HepG2 (cell line): ENCODE data around the gene AAMP. TPM values are rescaled to one million over a fixed set of nuclear protein-coding genes. Genes with fewer than 3 reads are reported as not detected.
A peak's percentile ranks its signal among the peaks of the same experiment; 100 is the strongest.

Source experiments
- ATAC-seq: fragments of 200-7000 bp; cut with Tn5 transposase; 3 replicates; pipeline ENCODE4 v1.9.1; 2020; ENCODE audit warnings: mild to moderate bottlenecking, moderate library complexity
- BruUV-seq: library from RNA; stranded (reverse); fragments of 400-500 nt; replicated peaks from 2 replicates; lab custom pipeline; 2021; lab: Mats Ljungman, UMichigan
- CTCF ChIA-PET: fragments of 300-600 bp; formaldehyde crosslinking; extraction: SDS; loops from one replicate; lab custom pipeline; 2021; ENCODE audit warnings: low total read pairs, inconsistent platforms, low intra/inter-chr PET ratio; lab: Yijun Ruan, JAX
- POLR2A ChIA-PET: fragments of 350-600 bp; sonication (Branson Sonifier 250); formaldehyde crosslinking; loops from one replicate; lab custom pipeline; 2020; ENCODE audit warnings: antibody characterized with exemption, inconsistent platforms; lab: Yijun Ruan, JAX
- DNase-seq: peaks from one replicate; pipeline ENCODE4 v3.0.0-alpha.2; 2015; ENCODE audit warnings: low spot score
- FAIRE-seq: peaks from 3 replicates; lab custom pipeline; 2011; peaks lifted over from hg19 to GRCh38; lab: Jason Lieb, UNC
- H2AFZ ChIP-seq: one replicate; pipeline ENCODE4 v1.6.1; 2011; ENCODE audit warnings: low read length, inconsistent platforms
- H3K27ac ChIP-seq: fragments of 300-600 bp; 3 replicates; pipeline ENCODE4 v1.8.0; 2011; ENCODE audit warnings: mixed run types, mild to moderate bottlenecking, mixed read lengths, low read length, inconsistent platforms; ENCODE audit not compliant: insufficient read depth; ENCODE audit errors: extremely low read length
- H3K27me3 ChIP-seq, 2 experiments: fragments of 200-600 bp in 1 of 2; 2 replicates in 1 of 2; 3 replicates in 1 of 2; pipeline versions ENCODE4 v1.6.0 to v1.8.0; 2011; ENCODE audit warnings: low read length in 2 of 2, mild to moderate bottlenecking in 2 of 2, moderate library complexity in 2 of 2, inconsistent platforms in 1 of 2; ENCODE audit not compliant: insufficient read depth in 2 of 2, control insufficient read depth in 1 of 2
- H3K36me3 ChIP-seq, 2 experiments: fragments of 200-600 bp in 1 of 2; replicated peaks in 1 of 2; 2 replicates in 1 of 2; 3 replicates in 1 of 2; pipeline versions ENCODE4 v1.5.1 to v1.8.0; 2011; ENCODE audit warnings: low read length in 2 of 2, inconsistent platforms in 1 of 2; ENCODE audit not compliant: insufficient read depth in 2 of 2, control insufficient read depth in 1 of 2
- H3K4me1 ChIP-seq: 2 replicates; pipeline ENCODE4 v1.5.1; 2012; ENCODE audit warnings: low read length, inconsistent platforms; ENCODE audit not compliant: insufficient read depth
- H3K4me2 ChIP-seq: 2 replicates; pipeline ENCODE4 v1.6.0; 2011; ENCODE audit warnings: low read depth, low read length, inconsistent platforms
- H3K4me3 ChIP-seq, 3 experiments: fragments of 200-600 bp in 1 of 3; sonication (generic), shearing (Covaris generic) in 1 of 3; replicated peaks in 1 of 3; 2 replicates each; pipeline ENCODE4 v1.5.1; 2011 to 2016; ENCODE audit warnings: low read length in 3 of 3, inconsistent platforms in 2 of 3, low read depth in 2 of 3, mild to moderate bottlenecking in 2 of 3, control low read depth in 1 of 3, mixed read lengths in 1 of 3; ENCODE audit not compliant: insufficient read depth in 1 of 3
- H3K79me2 ChIP-seq: one replicate; pipeline ENCODE4 v1.6.1; 2011; ENCODE audit warnings: low read length, inconsistent platforms; ENCODE audit not compliant: insufficient read depth
- H3K9ac ChIP-seq: 2 replicates; pipeline ENCODE4 v1.6.0; 2011; ENCODE audit warnings: mild to moderate bottlenecking, low read depth, low read length, inconsistent platforms; ENCODE audit not compliant: insufficient read depth
- H3K9me3 ChIP-seq: 2 replicates; pipeline ENCODE4 v1.5.1; 2012; ENCODE audit warnings: mild to moderate bottlenecking, low read length
- H4K20me1 ChIP-seq: 2 replicates; pipeline ENCODE4 v1.6.0; 2011; ENCODE audit warnings: inconsistent platforms, mild to moderate bottlenecking, low read length, moderate library complexity; ENCODE audit not compliant: insufficient read depth
- EED ChIP-seq: sonication (generic); formaldehyde crosslinking; IDR thresholded peaks from 2 replicates; pipeline ENCODE4 v1.5.0; 2020; ENCODE audit warnings: mild to moderate bottlenecking, missing genetic modification reagents
- HDAC6 ChIP-seq: fragments of 200-600 bp; sonication (generic); IDR thresholded peaks from 2 replicates; pipeline ENCODE4 v1.7.0; 2017; ENCODE audit warnings: mild to moderate bottlenecking, antibody characterized with exemption, low read length, low read depth
- HNRNPL ChIP-seq: fragments of 200-400 bp; formaldehyde crosslinking; IDR thresholded peaks from 2 replicates; pipeline ENCODE4 v1.6.1; 2017; ENCODE audit warnings: mild to moderate bottlenecking, low read depth, low read length
- IKZF4 ChIP-seq: sonication (generic); formaldehyde crosslinking; IDR thresholded peaks from 2 replicates; pipeline ENCODE4 v1.5.1; 2020; ENCODE audit warnings: borderline replicate concordance, mild to moderate bottlenecking, low read depth, missing genetic modification reagents; ENCODE audit errors: not compliant biosample characterization
- JDP2 ChIP-seq: sonication (generic); formaldehyde crosslinking; IDR thresholded peaks from 2 replicates; pipeline ENCODE4 v1.8.1; 2022; ENCODE audit warnings: missing genetic modification reagents, borderline replicate concordance
- NFE2 ChIP-seq: sonication (generic); formaldehyde crosslinking; IDR thresholded peaks from 2 replicates; pipeline ENCODE4 v1.4.0; 2020; ENCODE audit warnings: missing genetic modification reagents
- RAD21 ChIP-seq: fragments of 450-650 bp; formaldehyde crosslinking; IDR thresholded peaks from 2 replicates; pipeline ENCODE4 v1.5.0; 2020; ENCODE audit warnings: mild to moderate bottlenecking
- RARG ChIP-seq: sonication (generic); formaldehyde crosslinking; IDR thresholded peaks from 2 replicates; pipeline ENCODE4 v1.4.0; 2020; ENCODE audit warnings: low read depth, mild to moderate bottlenecking, missing genetic modification reagents
- SIX1 ChIP-seq: sonication (generic); formaldehyde crosslinking; IDR thresholded peaks from 2 replicates; pipeline ENCODE4 v1.4.0; 2020; ENCODE audit warnings: missing genetic modification reagents, borderline replicate concordance
- SRSF4 ChIP-seq: fragments of 200-400 bp; formaldehyde crosslinking; IDR thresholded peaks from one replicate; pipeline ENCODE4 v1.6.1; 2018; ENCODE audit warnings: mild to moderate bottlenecking, low read depth, low read length, moderate library complexity; ENCODE audit not compliant: poor library complexity, severe bottlenecking
- STAG1 ChIP-seq: sonication (generic); formaldehyde crosslinking; IDR thresholded peaks from 2 replicates; pipeline ENCODE4 v1.4.0; 2020; ENCODE audit warnings: missing genetic modification reagents
- ZNF256 ChIP-seq: sonication (generic); formaldehyde crosslinking; conservative IDR thresholded peaks from 2 replicates; pipeline ENCODE4 v1.4.0; 2020; ENCODE audit warnings: missing genetic modification reagents
- ZNF296 ChIP-seq: sonication (generic); formaldehyde crosslinking; conservative IDR thresholded peaks from 2 replicates; pipeline ENCODE4 v1.5.0; 2020; ENCODE audit warnings: mild to moderate bottlenecking, missing genetic modification reagents
- ZNF432 ChIP-seq: sonication (generic); formaldehyde crosslinking; IDR thresholded peaks from 2 replicates; pipeline ENCODE4 v1.5.0; 2020; ENCODE audit warnings: missing genetic modification reagents, mild to moderate bottlenecking, borderline replicate concordance
- ZNF687 ChIP-seq: sonication (generic); formaldehyde crosslinking; IDR thresholded peaks from 2 replicates; pipeline ENCODE4 v1.5.1; 2020; ENCODE audit warnings: mild to moderate bottlenecking, missing genetic modification reagents, moderate library complexity
- WGBS: methylation state at CpG from one replicate; pipeline ENCODE4 v1.1.6; 2017; ENCODE audit warnings: low lambda C conversion rate; 5-methylcytosine and 5-hydroxymethylcytosine counted together
- in situ Hi-C: cut with HindIII; loops from 2 replicates; pipeline ENCODE4 v1.10.0; 2017; ENCODE audit warnings: low pct_unique_long_range_greater_than_20kb; ENCODE audit not compliant: extremely low pct_ligation_motif_present
- intact Hi-C: fragments of 100-400 bp; cut with micrococcal nuclease; formaldehyde crosslinking; loops from one replicate; pipeline ENCODE4 v1.10.0; 2022; ENCODE audit not compliant: unreplicated experiment
- polyA plus RNA-seq, 8 experiments: library from polyadenylated mRNA; depleted of rRNA in 3 of 8; stranded (reverse) in 7 of 8; unstranded in 1 of 8; fragments of >200 nt; fragmentation: Illumina TruSeq in 4 of 8; extraction: Trizol in 4 of 8; gene quantifications; 2 replicates each; pipeline versions ENCODE4 v1.2.1 to v1.2.3, GENCODE V29; 2011 to 2016; ENCODE audit warnings: low read depth in 4 of 8, missing spikeins in 1 of 8, mixed read lengths in 1 of 8; ENCODE audit not compliant: insufficient read depth in 1 of 8
- total RNA-seq, 5 experiments: library from RNA; depleted of rRNA; stranded (reverse); fragments of >200 nt; fragmentation: Illumina TruSeq; extraction: Trizol; gene quantifications; 2 replicates each; pipeline ENCODE4 v1.2.3, GENCODE V29; 2016; ENCODE audit warnings: low read depth in 1 of 5
- TF ChIP-seq, protein P1 (sequence below): IDR thresholded peaks from 2 replicates; pipeline ENCODE4 v1.6.1; 2016; ENCODE audit warnings: low read depth, borderline replicate concordance

The AAMP gene
- total and polyA plus RNA-seq, 2 of the 13 experiments (the other 11 are each of a cell fraction or from before 2014, with no cell fraction given) = 110 to 186 TPM

- no peaks in the 10 kb centered on the region for H3K79me2 ChIP-seq
- ATAC-seq = peak; percentile 51
- H3K4me1 ChIP-seq = peaks cover 52% of the 10 kb centered on the region
- peak; percentile 41 for DNase-seq
- in situ Hi-C loops (no loop called here), intact Hi-C loops (no loop called here)
- no peaks in the 10 kb centered on the region for H3K9me3 ChIP-seq
- POLR2A ChIA-PET = interaction anchor here (1.6 to 6.6 kb wide), 2 partner anchors 10 to 16 kb away, joined by 5 to 27 read pairs; partner anchors contain the start of genes AAMP and PNKD
- BruUV-seq = no TSS peak
- H4K20me1 ChIP-seq = no peaks in the 10 kb centered on the region
- H3K27me3 ChIP-seq = no peaks in the 10 kb centered on the region
- H3K36me3 ChIP-seq = peaks cover 12 to 29% of the 10 kb centered on the region in 2 experiments
- H2AFZ ChIP-seq = no peak within 1 kb of the TSS
- CTCF ChIA-PET = no interaction called here
- 54% methylated on average over 6 of the region's 10 CpGs for WGBS
- H3K4me2 ChIP-seq = no peak within 1 kb of the TSS
- no peak within 1 kb of the TSS for H3K9ac ChIP-seq
- no peak within 1 kb of the TSS for H3K4me3 ChIP-seq
- no peak for FAIRE-seq
- no peak within 1 kb of the TSS for H3K27ac ChIP-seq
- TF ChIP-seq JDP2 (CRISPR knock-in tag) = no peak
- peak; percentile 10; the same call in 1 of the 2 replicates for TF ChIP-seq ZNF687 (CRISPR knock-in tag)
- TF ChIP-seq SIX1 (CRISPR knock-in tag) = no peak
- no peak for TF ChIP-seq NFE2 (CRISPR knock-in tag)
- TF ChIP-seq, protein P1, sequence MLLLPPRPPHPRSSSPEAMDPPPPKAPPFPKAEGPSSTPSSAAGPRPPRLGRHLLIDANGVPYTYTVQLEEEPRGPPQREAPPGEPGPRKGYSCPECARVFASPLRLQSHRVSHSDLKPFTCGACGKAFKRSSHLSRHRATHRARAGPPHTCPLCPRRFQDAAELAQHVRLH (CRISPR knock-in tag) = no peak
- TF ChIP-seq RARG = no peak
- TF ChIP-seq HDAC6 = no peak
- TF ChIP-seq ZNF432 (CRISPR knock-in tag) = no peak
- peak; percentile 39 for TF ChIP-seq IKZF4 (CRISPR knock-in tag)
- TF ChIP-seq EED = no peak
- no peak for TF ChIP-seq ZNF256
- TF ChIP-seq HNRNPL = 0 out of 2 replicates have a peak, but pooled peaks have one; percentile 20
- peak; percentile 27; the same call in 1 of the 2 replicates for TF ChIP-seq RAD21 (CRISPR knock-in tag)
- TF ChIP-seq STAG1 = peak; percentile 36
- no peak for TF ChIP-seq SRSF4
- TF ChIP-seq ZNF296 = no peak
These were observed 9.1 kb downstream of the AAMP start, which contains the start of gene GPBAR1 for GRCh38 chr2:218260742-218261422. Gene GPBAR1, plus strand, starts transcription at chr2:218261015. Its CDS starts 1,710 bp downstream, at chr2:218262725.
